Hepatocyte (in vitro differentiated cells): ENCODE results near the gene GNPAT. TPM values are rescaled to one million over a fixed set of nuclear protein-coding genes. Genes with fewer than 3 reads are reported as not detected.

Source experiments
- DNase-seq: peaks from one replicate; pipeline ENCODE4 v3.0.0-alpha.2; 2016; ENCODE audit warnings: low spot score
- H2AFZ ChIP-seq: fragments of 200-600 bp; sonication (generic); 2 replicates; pipeline ENCODE4 v1.6.0; 2016; ENCODE audit warnings: antibody characterized with exemption, mild to moderate bottlenecking
- H3K27ac ChIP-seq: fragments of 200-600 bp; sonication (generic); 2 replicates; pipeline ENCODE4 v1.5.1; 2016; ENCODE audit warnings: mild to moderate bottlenecking
- H3K27me3 ChIP-seq: fragments of 200-600 bp; sonication (generic); 2 replicates; pipeline ENCODE4 v1.6.1; 2016
- H3K36me3 ChIP-seq: fragments of 200-600 bp; sonication (generic); replicated peaks from 2 replicates; pipeline ENCODE4 v1.5.1; 2016; ENCODE audit warnings: low read depth; ENCODE audit not compliant: insufficient read depth
- H3K4me1 ChIP-seq: fragments of 200-600 bp; sonication (generic); 2 replicates; pipeline ENCODE4 v1.5.1; 2016; ENCODE audit warnings: mild to moderate bottlenecking, moderate library complexity; ENCODE audit not compliant: insufficient read depth
- H3K4me2 ChIP-seq: fragments of 200-600 bp; sonication (generic); 2 replicates; pipeline ENCODE4 v1.6.0; 2016
- H3K4me3 ChIP-seq: fragments of 200-600 bp; sonication (generic); 2 replicates; pipeline ENCODE4 v1.5.1; 2016; ENCODE audit warnings: mild to moderate bottlenecking
- H3K79me2 ChIP-seq: fragments of 200-600 bp; sonication (generic); 2 replicates; pipeline ENCODE4 v1.6.0; 2017; ENCODE audit warnings: mild to moderate bottlenecking
- H3K9me2 ChIP-seq: fragments of 200-600 bp; sonication (generic); replicated peaks from 2 replicates; pipeline ENCODE4 v1.6.0; 2017; ENCODE audit warnings: mild to moderate bottlenecking; ENCODE audit not compliant: insufficient read depth
- H3K9me3 ChIP-seq: fragments of 200-600 bp; sonication (generic); 2 replicates; pipeline ENCODE4 v1.5.1; 2016; ENCODE audit warnings: low read depth, mild to moderate bottlenecking
- H4K20me1 ChIP-seq: fragments of 200-600 bp; sonication (generic); 2 replicates; pipeline ENCODE4 v1.6.0; 2016; ENCODE audit warnings: mild to moderate bottlenecking; ENCODE audit not compliant: insufficient read depth, poor library complexity, severe bottlenecking
- CTCF ChIP-seq: fragments of 200-600 bp; sonication (generic); IDR thresholded peaks from 2 replicates; pipeline ENCODE4 v1.5.1; 2016; ENCODE audit warnings: antibody characterized with exemption, mild to moderate bottlenecking; ENCODE audit not compliant: poor library complexity
- EZH2 ChIP-seq: fragments of 200-600 bp; sonication (generic); IDR thresholded peaks from 2 replicates; pipeline ENCODE4 v1.6.1; 2016; ENCODE audit warnings: antibody characterized with exemption, mild to moderate bottlenecking, borderline replicate concordance
- EZH2phosphoT487 ChIP-seq: fragments of 200-600 bp; sonication (generic); IDR thresholded peaks from one replicate; pipeline ENCODE4 v1.6.1; 2018; ENCODE audit warnings: antibody characterized with exemption, mild to moderate bottlenecking, low read depth, moderate library complexity; ENCODE audit not compliant: unreplicated experiment, severe bottlenecking
- WGBS: methylation state at CpG from one replicate; pipeline ENCODE4 v1.1.6; 2016; ENCODE audit warnings: low lambda C conversion rate; ENCODE audit errors: missing lambda C conversion rate; 5-methylcytosine and 5-hydroxymethylcytosine counted together
- polyA plus RNA-seq: library from polyadenylated mRNA; unstranded; fragments of >200 nt; fragmentation: Nextera tagmentation; extraction: Ambion mirVana; gene quantifications from 2 replicates; pipeline ENCODE4 v1.2.1, GENCODE V29; 2016
- total RNA-seq: library from RNA; depleted of rRNA; stranded (reverse); fragments of >200 nt; gene quantifications from 2 replicates; pipeline ENCODE4 v1.2.3, GENCODE V29; 2014

Gene GNPAT
- total RNA-seq (63.9 and 71.6 TPM in 2 replicates), polyA plus RNA-seq (38.2 and 40.8 TPM in 2 replicates)

GRCh38 chr1:231240883-231241735 lies at the start of gene GNPAT:
TSS of gene GNPAT (plus strand) at chr1:231241212. CDS start at chr1:231241379, 167 bp downstream.
- H2AFZ ChIP-seq: peak within 1 kb of the TSS; percentile 99
- peaks cover 86% of the 10 kb centered on the region for H3K79me2 ChIP-seq
- H3K4me1 ChIP-seq: peaks cover 29% of the 10 kb centered on the region

GRCh38 chr1:231192620-231193163 lies 48.3 kb upstream of the GNPAT start:
- H3K4me2 ChIP-seq: no peak overlapping the region
- no peak overlapping the region for H3K27ac ChIP-seq
- H3K4me1 ChIP-seq: no peaks in the 10 kb centered on the region
- no peak overlapping the region for H3K4me3 ChIP-seq
- peaks cover 9% of the 10 kb centered on the region for H3K27me3 ChIP-seq
- no peaks in the 10 kb centered on the region for H3K36me3 ChIP-seq
- no peaks in the 10 kb centered on the region for H3K9me2 ChIP-seq
- no peaks in the 10 kb centered on the region for H3K79me2 ChIP-seq
- no peaks in the 10 kb centered on the region for H4K20me1 ChIP-seq
- 89% methylated on average over 12 of the region's 12 CpGs for WGBS
- DNase-seq: no peak
- H2AFZ ChIP-seq: no peak overlapping the region
- no peak for TF ChIP-seq EZH2
- no peak for TF ChIP-seq EZH2phosphoT487
- TF ChIP-seq CTCF: no peak
- H3K9me3 ChIP-seq: no peaks in the 10 kb centered on the region

More at GRCh38 chr1:231240883-231241735, at the start of gene GNPAT:
- no peaks in the 10 kb centered on the region for H3K27me3 ChIP-seq
- no peaks in the 10 kb centered on the region for H3K36me3 ChIP-seq
- H3K4me3 ChIP-seq: peak within 1 kb of the TSS; percentile 99
- 2% methylated on average over 50 of the region's 51 CpGs for WGBS
- H3K9me3 ChIP-seq: no peaks in the 10 kb centered on the region
- TF ChIP-seq EZH2: no peak
- TF ChIP-seq EZH2phosphoT487: no peak
- TF ChIP-seq CTCF: no peak
- H3K9me2 ChIP-seq: no peaks in the 10 kb centered on the region
- peak within 1 kb of the TSS; percentile 89 for H3K4me2 ChIP-seq
- H4K20me1 ChIP-seq: no peaks in the 10 kb centered on the region
- DNase-seq: peak; percentile 95
- peak within 1 kb of the TSS; percentile 86 for H3K27ac ChIP-seq

- H3K79me2 ChIP-seq: no peaks in the 10 kb centered on the region
- H3K36me3 ChIP-seq: no peaks in the 10 kb centered on the region
- H3K4me3 ChIP-seq: no peak overlapping the region
- H3K27me3 ChIP-seq: no peaks in the 10 kb centered on the region
- no peaks in the 10 kb centered on the region for H3K9me2 ChIP-seq
- 71% methylated on average over 10 of the region's 10 CpGs for WGBS
- H3K4me1 ChIP-seq: no peaks in the 10 kb centered on the region
- no peak for DNase-seq
- no peaks in the 10 kb centered on the region for H4K20me1 ChIP-seq
- TF ChIP-seq CTCF (no peak), EZH2phosphoT487 (no peak), EZH2 (no peak)
- H2AFZ ChIP-seq: no peak overlapping the region
- H3K4me2 ChIP-seq: no peak overlapping the region
- H3K9me3 ChIP-seq: no peaks in the 10 kb centered on the region
- no peak overlapping the region for H3K27ac ChIP-seq
Observed at GRCh38 chr1:231193710-231194340, 47.2 kb upstream of the GNPAT start.
